Suppressor macrophage treated with lipopolysaccharide for 4 hours (primary cell): Measurements from ENCODE around the gene ENC1.
"Not testable (repeated sequence)": the region's sequence is repeated elsewhere in the genome, so short reads cannot be mapped to it uniquely, and the experiment has no call there.

Experiments
- DNase-seq: peaks from one replicate; pipeline ENCODE4 v3.0.0-alpha.2; 2020

ENC1 gene

GRCh38 chr5:74640450-74640953, at the start of gene ENC1:
Gene ENC1 (minus strand): TSS chr5:74640728. CDS start chr5:74636485, 4,243 bp downstream.
- peak; percentile 88 for DNase-seq

GRCh38 chr5:74686962-74687751, 46.6 kb upstream of the ENC1 start:
- no peak for DNase-seq

- peak; percentile 91 for DNase-seq
These were observed 45.6 kb upstream of the ENC1 start for GRCh38 chr5:74685979-74686631.

- peak; percentile 96 for DNase-seq
These were observed 44.6 kb upstream of the ENC1 start, which contains the start of gene HEXB for GRCh38 chr5:74684900-74685851. Gene HEXB (plus strand): TSS chr5:74685233. CDS start chr5:74685261, 28 bp downstream.

- DNase-seq: peak; percentile 55
These were observed 39.4 kb upstream of the ENC1 start for GRCh38 chr5:74679966-74680365.

GRCh38 chr5:74679300-74679699, 38.8 kb upstream of the ENC1 start:
- DNase-seq: not testable (repeated sequence)

- DNase-seq: not testable (repeated sequence)
These were observed 37.6 kb upstream of the ENC1 start for GRCh38 chr5:74678123-74678522.

GRCh38 chr5:74676466-74676865, 35.9 kb upstream of the ENC1 start:
- not testable (repeated sequence) for DNase-seq

GRCh38 chr5:74673011-74673790, 32.7 kb upstream of the ENC1 start:
- peak; percentile 51 for DNase-seq

GRCh38 chr5:74672215-74672877, 31.8 kb upstream of the ENC1 start:
- DNase-seq: no peak

- no peak for DNase-seq
These were observed 30.0 kb upstream of the ENC1 start for GRCh38 chr5:74670396-74671038.

- no peak for DNase-seq
These were observed 29.3 kb upstream of the ENC1 start for GRCh38 chr5:74669821-74670220.

- DNase-seq: peak; percentile 78
These were observed 26.9 kb upstream of the ENC1 start for GRCh38 chr5:74667396-74667795.

- no peak for DNase-seq
These were observed 25.3 kb upstream of the ENC1 start for GRCh38 chr5:74665816-74666215.

GRCh38 chr5:74665273-74665672, 24.7 kb upstream of the ENC1 start:
- no peak for DNase-seq

GRCh38 chr5:74664551-74664950, 24.0 kb upstream of the ENC1 start:
- no peak for DNase-seq

GRCh38 chr5:74660873-74661272, 20.3 kb upstream of the ENC1 start:
- DNase-seq: no peak

GRCh38 chr5:74660140-74660539, 19.6 kb upstream of the ENC1 start:
- no peak for DNase-seq

- DNase-seq: no peak
These were observed 18.6 kb upstream of the ENC1 start for GRCh38 chr5:74659172-74659571.

GRCh38 chr5:74657165-74657564, 16.6 kb upstream of the ENC1 start:
- DNase-seq: no peak

GRCh38 chr5:74655716-74656115, 15.2 kb upstream of the ENC1 start:
- DNase-seq: no peak
